GM12878 (cell line): ENCODE measurements around the gene INTS6.

ENCODE experiments used
- ATF7 ChIP-seq: fragments of 450-650 bp; IDR thresholded peaks from 2 replicates; pipeline ENCODE4 v1.6.1; 2016; ENCODE audit warnings: low read depth, mild to moderate bottlenecking
- BCL11A ChIP-seq: IDR thresholded peaks from 2 replicates; pipeline ENCODE4 v1.6.1; 2011; ENCODE audit warnings: low read depth, low read length
- BHLHE40 ChIP-seq, 2 experiments: fragments of 450-650 bp in 1 of 2; IDR thresholded peaks; 2 replicates each; pipeline ENCODE4 v1.6.1; 2011 to 2017; ENCODE audit warnings: low read depth in 2 of 2, borderline replicate concordance in 1 of 2, improper control_type of control experiment in 1 of 2, low read length in 1 of 2, mild to moderate bottlenecking in 1 of 2
- CREB1 ChIP-seq: IDR thresholded peaks from 2 replicates; pipeline ENCODE4 v1.6.1; 2012; ENCODE audit warnings: low read depth, mild to moderate bottlenecking, inconsistent platforms
- CTCF ChIP-seq, 3 experiments: IDR thresholded peaks in 2 of 3; conservative IDR thresholded peaks in 1 of 3; 2 replicates each; pipeline ENCODE4 v1.5.1; 2011; ENCODE audit warnings: low read depth in 3 of 3, low read length in 3 of 3, mild to moderate bottlenecking in 3 of 3, control low read depth in 2 of 3, moderate library complexity in 2 of 3, inconsistent platforms in 1 of 3, mixed read lengths in 1 of 3; ENCODE audit not compliant: control insufficient read depth in 2 of 3, insufficient read depth in 1 of 3; ENCODE audit errors: extremely low read depth in 1 of 3
- EP300 ChIP-seq, 2 experiments: fragments of 150-350 bp in 1 of 2; IDR thresholded peaks; 2 replicates each; pipeline ENCODE4 v1.6.1; 2011 to 2012; ENCODE audit warnings: low read depth in 2 of 2, low read length in 2 of 2, borderline replicate concordance in 1 of 2, improper control_type of control experiment in 1 of 2, inconsistent platforms in 1 of 2; ENCODE audit not compliant: control insufficient read depth in 1 of 2
- NFIC ChIP-seq: IDR thresholded peaks from 2 replicates; pipeline ENCODE4 v1.6.1; 2012; ENCODE audit warnings: low read depth, mild to moderate bottlenecking, inconsistent platforms, low read length, moderate library complexity
- REST ChIP-seq: IDR thresholded peaks from 2 replicates; pipeline ENCODE4 v1.6.1; 2012; ENCODE audit warnings: mild to moderate bottlenecking, low read depth, low read length
- SMAD1 ChIP-seq: fragments of 450-650 bp; IDR thresholded peaks from 2 replicates; pipeline ENCODE4 v1.6.1; 2018; ENCODE audit warnings: mild to moderate bottlenecking, low read depth; ENCODE audit not compliant: partially characterized antibody
- STAT1 ChIP-seq: fragments of 450-650 bp; conservative IDR thresholded peaks from 2 replicates; pipeline ENCODE4 v1.6.1; 2014; ENCODE audit warnings: antibody characterized with exemption, mild to moderate bottlenecking
- TAF1 ChIP-seq: IDR thresholded peaks from 2 replicates; pipeline ENCODE4 v1.6.1; 2011; ENCODE audit warnings: mild to moderate bottlenecking, low read depth, low read length, borderline replicate concordance
- ZNF274 ChIP-seq: IDR thresholded peaks from one replicate; pipeline ENCODE4 v1.8.0; 2011; ENCODE audit not compliant: insufficient read length, insufficient read depth
- ZSCAN29 ChIP-seq: fragments of 450-650 bp; IDR thresholded peaks from 2 replicates; pipeline ENCODE4 v1.6.1; 2017; ENCODE audit warnings: mild to moderate bottlenecking, moderate library complexity

- no peak for TF ChIP-seq BHLHE40 (IDR thresholded peaks at IDR 0.05; ENCODE audit: borderline replicate concordance in 1 of 2, low read depth in 2 of 2, low read length in 1 of 2)
- TF ChIP-seq CTCF (IDR thresholded peaks at IDR 0.05 in 2 of 3, conservative IDR thresholded peaks at IDR 0.05 in 1 of 3; ENCODE audit: control insufficient read depth in 2 of 3, extremely low read depth in 1 of 3, insufficient read depth in 1 of 3, low read depth in 3 of 3, low read length in 3 of 3): no peak
- TF ChIP-seq EP300 (IDR thresholded peaks at IDR 0.05; ENCODE audit: borderline replicate concordance in 1 of 2, control insufficient read depth in 1 of 2, low read depth in 2 of 2, low read length in 2 of 2): no peak
- no peak for TF ChIP-seq ZNF274
- no peak for TF ChIP-seq TAF1
- no peak for TF ChIP-seq ATF7
- no peak for TF ChIP-seq ZSCAN29
- TF ChIP-seq STAT1: no peak
- TF ChIP-seq NFIC: no peak
- no peak for TF ChIP-seq SMAD1
- TF ChIP-seq REST: no peak
- no peak for TF ChIP-seq CREB1
- TF ChIP-seq BCL11A: no peak
Measured at GRCh38 chr13:51477149-51477548, 24.3 kb upstream of the INTS6 start.
